ENCODE results near the gene KLHDC1. TPM values are rescaled to one million over a fixed set of nuclear protein-coding genes. Genes with fewer than 3 reads are reported as not detected.

Gene KLHDC1
- total RNA-seq: 3.0 and 3.2 TPM in 2 replicates

GRCh38 chr14:49692811-49693734 lies at the start of gene KLHDC1:
KLHDC1 (plus strand) TSS chr14:49693120; CDS start chr14:49693195, 75 bp downstream.

GRCh38 chr14:49687942-49688700 lies 4.8 kb upstream of the KLHDC1 start, which contains the start of gene POLE2:
POLE2 (minus strand) TSS chr14:49688214; CDS start chr14:49688203, 11 bp downstream.

GRCh38 chr14:49767571-49768300 lies 74.8 kb downstream of the KLHDC1 start, which contains the start of gene KLHDC2:
KLHDC2 (plus strand) TSS chr14:49768153; CDS start chr14:49768469, 316 bp downstream.

Other genes starting within 250 kb of the KLHDC1 start
- 5,836 and 7,362 TPM in 2 replicates for gene RPS29, start 106.7 kb upstream of the KLHDC1 start, total RNA-seq
- 5.7 and 8.6 TPM in 2 replicates for gene LRR1, start 94.2 kb upstream of the KLHDC1 start, total RNA-seq
- 189 and 206 TPM in 2 replicates for gene RPL36AL, start 72.5 kb upstream of the KLHDC1 start, total RNA-seq
- gene MGAT2, start 72.3 kb upstream of the KLHDC1 start, total RNA-seq: 65.4 and 73.8 TPM in 2 replicates
- 9.9 and 10.8 TPM in 2 replicates for gene DNAAF2, start 57.9 kb upstream of the KLHDC1 start, total RNA-seq
- gene POLE2, start 4.9 kb upstream of the KLHDC1 start, total RNA-seq: 0.88 and 2.0 TPM in 2 replicates
- gene KLHDC2, start 75.0 kb downstream of the KLHDC1 start, total RNA-seq: 30.8 and 54.0 TPM in 2 replicates
- gene NEMF, start 159.7 kb downstream of the KLHDC1 start, total RNA-seq: 32.2 and 34.5 TPM in 2 replicates
- gene ARF6, start 200.0 kb downstream of the KLHDC1 start, total RNA-seq: 48.2 and 49.6 TPM in 2 replicates